CD4-positive, alpha-beta T cell (primary cell): ENCODE results near the gene GNRHR. TPM values are rescaled to one million over a fixed set of nuclear protein-coding genes. Genes with fewer than 3 reads are reported as not detected.

Experiments used
- ATAC-seq: fragments of 200-7000 bp; cut with Tn5 transposase; one replicate; pipeline ENCODE4 v1.10.0; 2022; ENCODE audit warnings: mild to moderate bottlenecking; ENCODE audit not compliant: poor library complexity
- CTCF ChIA-PET: fragments of 350-600 bp; sonication (Branson Sonifier 250); formaldehyde crosslinking; loops from one replicate; lab custom pipeline; 2021; ENCODE audit warnings: antibody characterized with exemption, inconsistent platforms; lab: Charles Lee
- POLR2A ChIA-PET: fragments of 350-600 bp; sonication (Branson Sonifier 250); formaldehyde crosslinking; loops from one replicate; lab custom pipeline; 2021; ENCODE audit warnings: antibody characterized with exemption, inconsistent platforms; lab: Charles Lee
- DNase-seq, 14 experiments: peaks; one replicate each; pipeline ENCODE4 v3.0.0-alpha.2; 2013 to 2020; ENCODE audit warnings: mixed read lengths in 2 of 14
- H3K27ac ChIP-seq, 2 donors: one replicate each; pipeline versions ENCODE4 v1.5.1 to v1.7.0; 2013; ENCODE audit warnings: low read length in 2 of 2, low read depth in 1 of 2, mild to moderate bottlenecking in 1 of 2
- H3K27me3 ChIP-seq, 2 experiments: 1 replicate in 1 of 2; 2 replicates in 1 of 2; pipeline versions ENCODE4 v1.6.1 to v1.7.0; 2013; ENCODE audit warnings: low read length in 2 of 2, control low read depth in 1 of 2, mild to moderate bottlenecking in 1 of 2, moderate library complexity in 1 of 2; ENCODE audit not compliant: insufficient read depth in 2 of 2, control insufficient read depth in 1 of 2
- H3K36me3 ChIP-seq: one replicate; pipeline ENCODE4 v1.6.1; 2013; ENCODE audit warnings: low read length, control low read depth; ENCODE audit not compliant: insufficient read depth
- H3K4me1 ChIP-seq: one replicate; pipeline ENCODE4 v1.6.1; 2013; ENCODE audit warnings: low read length, control low read depth; ENCODE audit not compliant: insufficient read depth
- H3K4me3 ChIP-seq: one replicate; pipeline ENCODE4 v1.5.1; 2013; ENCODE audit warnings: mild to moderate bottlenecking, low read length, moderate library complexity
- H3K9me3 ChIP-seq, 2 experiments: 1 replicate in 1 of 2; 2 replicates in 1 of 2; pipeline versions ENCODE4 v1.6.1 to v1.7.0; 2013; ENCODE audit warnings: low read length in 2 of 2, mild to moderate bottlenecking in 2 of 2, control low read depth in 1 of 2, moderate library complexity in 1 of 2; ENCODE audit not compliant: control insufficient read depth in 1 of 2, insufficient read depth in 1 of 2
- H3K27ac Mint-ChIP-seq: one replicate; pipeline ENCODE4 v1.8.0; 2020; ENCODE audit warnings: mixed read lengths
- H3K27me3 Mint-ChIP-seq: one replicate; pipeline ENCODE4 v1.8.0; 2021; ENCODE audit warnings: mixed read lengths
- H3K36me3 Mint-ChIP-seq: one replicate; pipeline ENCODE4 v1.8.0; 2021; ENCODE audit warnings: low read depth, mixed read lengths
- H3K4me1 Mint-ChIP-seq: one replicate; pipeline ENCODE4 v1.8.0; 2021; ENCODE audit warnings: low read depth, mixed read lengths
- H3K4me3 Mint-ChIP-seq: one replicate; pipeline ENCODE4 v1.8.0; 2020; ENCODE audit warnings: mild to moderate bottlenecking, mixed read lengths
- H3K9me3 Mint-ChIP-seq: one replicate; pipeline ENCODE4 v1.8.0; 2020; ENCODE audit warnings: mixed read lengths
- intact Hi-C, 2 experiments: fragments of 100-400 bp; cut with DNase I in 1 of 2; cut with micrococcal nuclease in 1 of 2; formaldehyde crosslinking; loops; one replicate each; pipeline versions ENCODE4 v1.15.1 to v1.9.0; 2023 to 2025; cut with DNase I, micrococcal nuclease
- polyA plus RNA-seq, 2 donors: library from polyadenylated mRNA; unstranded; fragments of 120-200 nt; gene quantifications; one replicate each; pipeline ENCODE4 v1.2.1, GENCODE V29; 2013
- total RNA-seq, 174 experiments: library from RNA in 2 of 174; stranded (reverse) in 2 of 174; gene quantifications; one replicate each; pipeline ENCODE4 v1.2.3 and lab custom pipeline; 2021 to 2026
- TF ChIP-seq, protein P1 (sequence below): fragments of 200-600 bp; IDR thresholded peaks from one replicate; pipeline ENCODE4 v1.8.0; 2022; ENCODE audit warnings: antibody characterized with exemption, mild to moderate bottlenecking

GNRHR gene, protein sequence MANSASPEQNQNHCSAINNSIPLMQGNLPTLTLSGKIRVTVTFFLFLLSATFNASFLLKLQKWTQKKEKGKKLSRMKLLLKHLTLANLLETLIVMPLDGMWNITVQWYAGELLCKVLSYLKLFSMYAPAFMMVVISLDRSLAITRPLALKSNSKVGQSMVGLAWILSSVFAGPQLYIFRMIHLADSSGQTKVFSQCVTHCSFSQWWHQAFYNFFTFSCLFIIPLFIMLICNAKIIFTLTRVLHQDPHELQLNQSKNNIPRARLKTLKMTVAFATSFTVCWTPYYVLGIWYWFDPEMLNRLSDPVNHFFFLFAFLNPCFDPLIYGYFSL
- total RNA-seq (not detected), total RNA-seq (lab: John Stamatoyannopoulos, UW) (0 to 0.18 (median 0) reads per million in 172 experiments)
- polyA plus RNA-seq (2013, experiment 1 of 2) = 0.15 TPM
- 0.72 TPM for polyA plus RNA-seq (2013, experiment 2 of 2)

DNA sequence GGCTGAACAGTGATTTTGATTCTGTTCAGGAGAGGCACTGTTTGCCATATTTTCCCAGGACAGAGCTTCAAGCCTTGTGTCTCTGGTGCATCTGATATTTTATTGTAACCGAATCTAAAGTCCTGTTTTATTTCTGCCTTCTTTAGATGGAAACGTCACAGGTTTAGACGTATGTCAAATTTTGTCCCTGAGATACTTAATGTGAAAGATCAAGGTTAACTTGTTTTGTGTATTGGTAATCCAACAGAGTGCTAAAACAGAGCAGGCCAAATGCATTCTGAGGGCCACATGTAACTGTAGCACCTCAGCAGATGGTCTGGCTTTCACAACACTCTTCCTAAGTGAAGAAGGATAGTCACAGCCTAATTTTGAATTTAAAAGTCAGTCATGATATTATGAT, at the start of gene GNRHR:
Gene GNRHR, minus strand, starts transcription at position 101 of the 400 bp plus-strand sequence. Its CDS starts 53 bp downstream, at position 48.
- Histone ChIP-seq H3K4me1 (no peaks in the 10 kb centered on the region), H3K9me3 (no peaks in the 10 kb centered on the region), H3K36me3 (no peaks in the 10 kb centered on the region), H3K27me3 (no peaks in the 10 kb centered on the region), H3K27ac (no peak within 1 kb of the TSS), H3K4me3 (no peak within 1 kb of the TSS)
- H3K9me3 Mint-ChIP-seq = no peaks in the 10 kb centered on the region
- no peak within 1 kb of the TSS for H3K27ac Mint-ChIP-seq
- TF ChIP-seq, protein P1, sequence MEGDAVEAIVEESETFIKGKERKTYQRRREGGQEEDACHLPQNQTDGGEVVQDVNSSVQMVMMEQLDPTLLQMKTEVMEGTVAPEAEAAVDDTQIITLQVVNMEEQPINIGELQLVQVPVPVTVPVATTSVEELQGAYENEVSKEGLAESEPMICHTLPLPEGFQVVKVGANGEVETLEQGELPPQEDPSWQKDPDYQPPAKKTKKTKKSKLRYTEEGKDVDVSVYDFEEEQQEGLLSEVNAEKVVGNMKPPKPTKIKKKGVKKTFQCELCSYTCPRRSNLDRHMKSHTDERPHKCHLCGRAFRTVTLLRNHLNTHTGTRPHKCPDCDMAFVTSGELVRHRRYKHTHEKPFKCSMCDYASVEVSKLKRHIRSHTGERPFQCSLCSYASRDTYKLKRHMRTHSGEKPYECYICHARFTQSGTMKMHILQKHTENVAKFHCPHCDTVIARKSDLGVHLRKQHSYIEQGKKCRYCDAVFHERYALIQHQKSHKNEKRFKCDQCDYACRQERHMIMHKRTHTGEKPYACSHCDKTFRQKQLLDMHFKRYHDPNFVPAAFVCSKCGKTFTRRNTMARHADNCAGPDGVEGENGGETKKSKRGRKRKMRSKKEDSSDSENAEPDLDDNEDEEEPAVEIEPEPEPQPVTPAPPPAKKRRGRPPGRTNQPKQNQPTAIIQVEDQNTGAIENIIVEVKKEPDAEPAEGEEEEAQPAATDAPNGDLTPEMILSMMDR = no peak
- no peaks in the 10 kb centered on the region for H3K27me3 Mint-ChIP-seq
- no peaks in the 10 kb centered on the region for H3K36me3 Mint-ChIP-seq
- ChIA-PET CTCF (interaction anchor here (1.3 kb wide), 1 partner anchor 16 kb away, joined by 3 read pairs; no protein-coding TSS in a partner anchor), POLR2A (no interaction called here)
- DNase-seq = no peak
- no peaks in the 10 kb centered on the region for H3K4me1 Mint-ChIP-seq
- H3K4me3 Mint-ChIP-seq = no peak within 1 kb of the TSS
- ATAC-seq = no peak
- intact Hi-C loops = no loop called here

DNA sequence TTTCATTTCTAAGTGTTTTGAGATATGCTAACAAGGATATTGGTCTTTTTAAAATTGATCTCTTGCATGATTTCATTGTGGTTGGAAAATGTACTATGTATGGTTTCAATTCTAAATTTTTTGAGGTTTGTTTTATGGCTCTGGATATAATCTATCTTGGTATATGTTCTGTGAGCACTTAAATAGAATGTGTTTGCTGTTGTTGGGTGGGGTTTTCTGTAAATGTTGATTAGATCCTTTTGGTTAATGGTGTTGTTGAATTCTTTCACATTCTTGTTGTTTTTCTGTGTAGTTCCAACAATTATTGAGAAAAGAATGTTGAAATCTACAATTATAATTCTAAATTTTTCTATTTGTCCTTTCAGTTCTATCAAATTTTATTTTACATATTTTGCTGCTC, 42.6 kb upstream of the GNRHR start:
- DNase-seq (no peak), ATAC-seq (no peak)
- TF ChIP-seq, protein P1 = no peak
- ChIA-PET CTCF (no interaction called here), POLR2A (no interaction called here)
- Histone ChIP-seq H3K36me3 (no peaks in the 10 kb centered on the region), H3K9me3 (no peaks in the 10 kb centered on the region), H3K27ac (no peak overlapping the region), H3K27me3 (no peaks in the 10 kb centered on the region), H3K4me1 (no peaks in the 10 kb centered on the region), H3K4me3 (no peak overlapping the region)
- Mint-ChIP-seq H3K27ac (no peak overlapping the region), H3K36me3 (no peaks in the 10 kb centered on the region), H3K9me3 (no peaks in the 10 kb centered on the region), H3K4me1 (no peaks in the 10 kb centered on the region), H3K27me3 (no peaks in the 10 kb centered on the region), H3K4me3 (no peak overlapping the region)
- intact Hi-C loops = no loop called here

DNA sequence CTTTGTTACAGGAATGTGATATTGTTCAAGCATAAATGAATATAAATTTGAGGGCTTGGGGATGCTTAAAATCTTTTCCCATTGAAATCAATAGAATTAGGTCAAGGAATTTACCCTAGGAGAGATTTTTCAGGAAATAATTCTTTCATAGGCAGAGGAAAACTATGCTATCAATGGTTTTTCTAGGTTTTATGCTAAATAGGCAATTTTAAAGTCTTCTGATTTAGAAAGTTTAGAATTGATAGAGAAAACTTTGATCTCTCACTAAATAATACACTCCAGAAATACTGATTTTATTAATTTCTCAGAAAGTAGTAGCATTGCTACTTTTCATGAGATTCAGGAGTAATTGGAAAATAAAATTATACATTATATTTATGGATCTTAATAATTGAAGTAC, 36.5 kb upstream of the GNRHR start:
- Mint-ChIP-seq H3K9me3 (no peaks in the 10 kb centered on the region), H3K4me1 (no peaks in the 10 kb centered on the region), H3K36me3 (no peaks in the 10 kb centered on the region), H3K4me3 (no peak overlapping the region), H3K27ac (no peak overlapping the region), H3K27me3 (no peaks in the 10 kb centered on the region)
- Histone ChIP-seq H3K27me3 (no peaks in the 10 kb centered on the region), H3K4me3 (no peak overlapping the region), H3K27ac (no peak overlapping the region), H3K9me3 (no peaks in the 10 kb centered on the region), H3K4me1 (no peaks in the 10 kb centered on the region), H3K36me3 (no peaks in the 10 kb centered on the region)
- no peak for ATAC-seq
- ChIA-PET CTCF (no interaction called here), POLR2A (no interaction called here)
- TF ChIP-seq, protein P1 = no peak
- DNase-seq = no peak
- intact Hi-C loops = no loop called here
